ENCODE data around the gene USP54. TPM values are rescaled to one million over a fixed set of nuclear protein-coding genes. Genes with fewer than 3 reads are reported as not detected.

The USP54 gene, protein sequence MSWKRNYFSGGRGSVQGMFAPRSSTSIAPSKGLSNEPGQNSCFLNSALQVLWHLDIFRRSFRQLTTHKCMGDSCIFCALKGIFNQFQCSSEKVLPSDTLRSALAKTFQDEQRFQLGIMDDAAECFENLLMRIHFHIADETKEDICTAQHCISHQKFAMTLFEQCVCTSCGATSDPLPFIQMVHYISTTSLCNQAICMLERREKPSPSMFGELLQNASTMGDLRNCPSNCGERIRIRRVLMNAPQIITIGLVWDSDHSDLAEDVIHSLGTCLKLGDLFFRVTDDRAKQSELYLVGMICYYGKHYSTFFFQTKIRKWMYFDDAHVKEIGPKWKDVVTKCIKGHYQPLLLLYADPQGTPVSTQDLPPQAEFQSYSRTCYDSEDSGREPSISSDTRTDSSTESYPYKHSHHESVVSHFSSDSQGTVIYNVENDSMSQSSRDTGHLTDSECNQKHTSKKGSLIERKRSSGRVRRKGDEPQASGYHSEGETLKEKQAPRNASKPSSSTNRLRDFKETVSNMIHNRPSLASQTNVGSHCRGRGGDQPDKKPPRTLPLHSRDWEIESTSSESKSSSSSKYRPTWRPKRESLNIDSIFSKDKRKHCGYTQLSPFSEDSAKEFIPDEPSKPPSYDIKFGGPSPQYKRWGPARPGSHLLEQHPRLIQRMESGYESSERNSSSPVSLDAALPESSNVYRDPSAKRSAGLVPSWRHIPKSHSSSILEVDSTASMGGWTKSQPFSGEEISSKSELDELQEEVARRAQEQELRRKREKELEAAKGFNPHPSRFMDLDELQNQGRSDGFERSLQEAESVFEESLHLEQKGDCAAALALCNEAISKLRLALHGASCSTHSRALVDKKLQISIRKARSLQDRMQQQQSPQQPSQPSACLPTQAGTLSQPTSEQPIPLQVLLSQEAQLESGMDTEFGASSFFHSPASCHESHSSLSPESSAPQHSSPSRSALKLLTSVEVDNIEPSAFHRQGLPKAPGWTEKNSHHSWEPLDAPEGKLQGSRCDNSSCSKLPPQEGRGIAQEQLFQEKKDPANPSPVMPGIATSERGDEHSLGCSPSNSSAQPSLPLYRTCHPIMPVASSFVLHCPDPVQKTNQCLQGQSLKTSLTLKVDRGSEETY (N-terminal part only)
- total RNA-seq = 10 to 100 TPM in 1 of 3 donors, 1 to 10 TPM in 2; 4.4 to 10.2 (median 5.5) TPM
- 7.8 TPM for total RNA-seq (2013)

DNA sequence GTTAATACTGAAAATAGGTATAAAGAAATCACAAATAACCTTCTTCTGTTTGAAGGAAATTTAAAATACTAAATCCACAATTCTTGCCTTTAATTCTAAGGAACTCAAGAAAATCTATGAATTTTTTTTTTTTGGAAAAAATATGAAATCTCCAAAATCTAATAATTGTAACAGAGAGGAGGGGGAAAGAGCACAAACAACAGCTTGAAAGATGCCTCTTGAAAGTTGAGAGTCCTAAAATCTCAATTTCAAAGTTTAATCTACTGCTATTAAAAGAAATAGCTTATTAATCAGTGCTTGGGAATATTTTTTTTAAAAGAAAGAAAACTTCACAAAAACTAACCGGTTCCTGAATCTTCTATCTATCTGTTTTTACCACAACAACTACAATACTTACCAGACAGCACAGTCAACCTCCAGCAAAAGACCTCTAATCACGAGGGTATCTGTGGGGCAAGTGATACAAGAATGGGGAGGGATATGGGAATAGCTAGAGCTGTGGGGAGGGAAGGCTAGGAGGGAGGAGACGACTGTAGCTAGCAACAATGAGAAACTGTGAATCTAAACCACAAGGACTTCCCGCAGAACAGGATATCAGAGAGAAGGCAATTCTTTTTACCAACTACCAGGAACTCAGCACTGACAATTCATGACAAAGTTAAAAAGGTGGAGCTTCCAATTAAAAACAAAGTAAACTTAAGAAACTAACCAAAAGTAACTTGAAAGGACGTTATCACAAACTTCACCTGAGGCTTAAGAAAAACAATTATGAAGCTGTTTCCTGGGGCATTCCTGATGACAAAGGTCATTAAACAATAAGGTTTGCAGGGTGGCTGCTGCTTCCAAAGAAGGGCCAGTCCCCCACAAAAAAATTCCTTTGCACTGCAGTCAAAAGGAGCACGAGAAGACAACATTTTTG lies at the start of gene USP54:
USP54 (minus strand) TSS at position 462 of the 919 bp plus-strand sequence. CDS start 15,684 bp downstream, outside the sequence.
- Histone ChIP-seq H3K9me3 (ENCODE audit: control insufficient read depth, insufficient read depth, low read length) (no peaks in the 10 kb centered on the region), H3K4me3 (ENCODE audit: low read length) (no peak within 1 kb of the TSS), H3K4me1 (ENCODE audit: control insufficient read depth, insufficient read depth, low read length) (peaks cover 11% of the 10 kb centered on the region), H3K27ac (ENCODE audit: low read length) (no peak within 1 kb of the TSS), H3K36me3 (ENCODE audit: control insufficient read depth, insufficient read depth, low read length) (no peaks in the 10 kb centered on the region), H3K27me3 (ENCODE audit: control insufficient read depth, insufficient read depth, low read length) (no peaks in the 10 kb centered on the region)
- TF ChIP-seq, protein P1, sequence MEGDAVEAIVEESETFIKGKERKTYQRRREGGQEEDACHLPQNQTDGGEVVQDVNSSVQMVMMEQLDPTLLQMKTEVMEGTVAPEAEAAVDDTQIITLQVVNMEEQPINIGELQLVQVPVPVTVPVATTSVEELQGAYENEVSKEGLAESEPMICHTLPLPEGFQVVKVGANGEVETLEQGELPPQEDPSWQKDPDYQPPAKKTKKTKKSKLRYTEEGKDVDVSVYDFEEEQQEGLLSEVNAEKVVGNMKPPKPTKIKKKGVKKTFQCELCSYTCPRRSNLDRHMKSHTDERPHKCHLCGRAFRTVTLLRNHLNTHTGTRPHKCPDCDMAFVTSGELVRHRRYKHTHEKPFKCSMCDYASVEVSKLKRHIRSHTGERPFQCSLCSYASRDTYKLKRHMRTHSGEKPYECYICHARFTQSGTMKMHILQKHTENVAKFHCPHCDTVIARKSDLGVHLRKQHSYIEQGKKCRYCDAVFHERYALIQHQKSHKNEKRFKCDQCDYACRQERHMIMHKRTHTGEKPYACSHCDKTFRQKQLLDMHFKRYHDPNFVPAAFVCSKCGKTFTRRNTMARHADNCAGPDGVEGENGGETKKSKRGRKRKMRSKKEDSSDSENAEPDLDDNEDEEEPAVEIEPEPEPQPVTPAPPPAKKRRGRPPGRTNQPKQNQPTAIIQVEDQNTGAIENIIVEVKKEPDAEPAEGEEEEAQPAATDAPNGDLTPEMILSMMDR (IDR thresholded peaks at IDR 0.05) = no peak
- DNase-seq = peak in 1 of 2 donors; percentile 54
- no peaks in the 10 kb centered on the region for H3K9me3 Mint-ChIP-seq
- peak within 1 kb of the TSS; percentile 72 to 86 for H3K27ac Mint-ChIP-seq
- peak within 1 kb of the TSS; percentile 77 for H3K4me3 Mint-ChIP-seq
- ATAC-seq = peak; percentile 80 to 88 (median 88)
- H3K36me3 Mint-ChIP-seq = no peaks in the 10 kb centered on the region
- 8% methylated on average over 5 of the region's 6 CpGs for WGBS (ENCODE audit: insufficient coverage)
- no peaks in the 10 kb centered on the region for H3K27me3 Mint-ChIP-seq (ENCODE audit: low read depth in 2 of 2)
- peaks cover 15 to 17% of the 10 kb centered on the region in 2 donors for H3K4me1 Mint-ChIP-seq
- intact Hi-C loops (cut with micrococcal nuclease) = no loop called here

DNA sequence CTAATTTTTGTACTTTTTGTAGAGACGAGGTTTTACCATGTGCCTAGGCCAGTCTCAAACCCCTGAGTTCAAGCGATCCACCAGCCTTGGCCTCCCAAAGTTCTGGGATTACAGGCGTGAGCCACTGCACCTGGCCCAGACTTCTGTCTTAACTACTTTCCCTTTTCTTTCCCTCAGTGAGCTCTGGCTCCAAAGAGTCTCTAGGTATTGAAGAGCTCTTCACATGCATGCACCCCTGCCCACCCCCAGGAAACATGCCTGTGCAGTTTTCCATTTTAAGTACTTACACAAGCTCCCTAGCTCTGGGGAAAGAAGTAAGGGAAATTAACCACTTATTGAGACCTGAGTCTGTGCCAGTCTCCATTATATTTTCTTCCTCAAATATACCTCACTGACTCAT lies 48.1 kb upstream of the USP54 start:
- no peak overlapping the region for H3K4me3 ChIP-seq (ENCODE audit: low read length)
- no peaks in the 10 kb centered on the region for H3K9me3 Mint-ChIP-seq
- intact Hi-C loops (cut with micrococcal nuclease) = no loop called here

DNA sequence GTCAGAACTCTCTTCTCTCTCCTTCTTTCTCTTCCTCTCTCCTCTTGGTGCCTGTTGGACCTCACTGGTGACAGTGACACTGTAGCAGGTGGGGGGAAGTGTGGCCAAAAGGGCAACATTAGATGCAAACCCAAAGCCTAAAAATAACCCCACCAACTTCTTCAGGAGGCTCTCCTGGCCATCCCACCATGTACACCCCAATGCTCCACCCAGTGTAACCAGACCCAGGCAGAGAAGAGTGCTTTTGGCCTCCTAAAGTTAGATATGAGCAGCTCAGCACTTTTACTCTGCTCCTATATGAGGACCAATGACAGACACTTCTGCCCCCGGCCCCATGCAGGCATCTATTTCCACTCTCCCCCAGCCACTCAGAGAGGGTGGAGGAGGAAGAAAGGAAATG lies 44.6 kb upstream of the USP54 start:
- peaks cover 0 to 7% of the 10 kb centered on the region in 2 donors for H3K27me3 Mint-ChIP-seq (ENCODE audit: low read depth in 2 of 2)
- Histone ChIP-seq H3K36me3 (ENCODE audit: control insufficient read depth, insufficient read depth, low read length) (no peaks in the 10 kb centered on the region), H3K27ac (ENCODE audit: low read length) (no peak overlapping the region), H3K4me3 (ENCODE audit: low read length) (no peak overlapping the region), H3K4me1 (ENCODE audit: control insufficient read depth, insufficient read depth, low read length) (no peaks in the 10 kb centered on the region), H3K9me3 (ENCODE audit: control insufficient read depth, insufficient read depth, low read length) (no peaks in the 10 kb centered on the region), H3K27me3 (ENCODE audit: control insufficient read depth, insufficient read depth, low read length) (no peaks in the 10 kb centered on the region)
- WGBS (ENCODE audit: insufficient coverage) = no CpG with 5 or more reads among the region's 1 CpG
- ATAC-seq (no peak), DNase-seq (no peak)
- no peak overlapping the region for H3K27ac Mint-ChIP-seq
- no peak overlapping the region for H3K4me3 Mint-ChIP-seq
- TF ChIP-seq, protein P1 (IDR thresholded peaks at IDR 0.05) = no peak
- H3K4me1 Mint-ChIP-seq = no peaks in the 10 kb centered on the region
- H3K9me3 Mint-ChIP-seq = no peaks in the 10 kb centered on the region
- no peaks in the 10 kb centered on the region for H3K36me3 Mint-ChIP-seq
- intact Hi-C loops (cut with micrococcal nuclease) = no loop called here

More for the DNA sequence above, 48.1 kb upstream of the USP54 start:
- Mint-ChIP-seq H3K4me3 (no peak overlapping the region), H3K27ac (no peak overlapping the region), H3K36me3 (no peaks in the 10 kb centered on the region), H3K4me1 (no peaks in the 10 kb centered on the region), H3K27me3 (ENCODE audit: low read depth in 2 of 2) (peaks cover 3 to 7% of the 10 kb centered on the region in 2 donors)
- no peaks in the 10 kb centered on the region for H3K4me1 ChIP-seq (ENCODE audit: control insufficient read depth, insufficient read depth, low read length)
- H3K27me3 ChIP-seq (ENCODE audit: control insufficient read depth, insufficient read depth, low read length) = no peaks in the 10 kb centered on the region
- no peaks in the 10 kb centered on the region for H3K9me3 ChIP-seq (ENCODE audit: control insufficient read depth, insufficient read depth, low read length)
- DNase-seq (no peak), ATAC-seq (no peak)
- no peaks in the 10 kb centered on the region for H3K36me3 ChIP-seq (ENCODE audit: control insufficient read depth, insufficient read depth, low read length)
- TF ChIP-seq, protein P1 (IDR thresholded peaks at IDR 0.05) = no peak
- WGBS (ENCODE audit: insufficient coverage) = 83% methylated on average over 3 of the region's 3 CpGs
- H3K27ac ChIP-seq (ENCODE audit: low read length) = no peak overlapping the region
